HG03139 (cell line): ENCODE measurements around the gene NFRKB.

ENCODE experiments used
- ATAC-seq: cut with Tn5 transposase; IDR thresholded peaks from one replicate; pipeline ENCODE4 v1.9.1; 2021; ENCODE audit not compliant: unreplicated experiment

NFRKB gene

DNA sequence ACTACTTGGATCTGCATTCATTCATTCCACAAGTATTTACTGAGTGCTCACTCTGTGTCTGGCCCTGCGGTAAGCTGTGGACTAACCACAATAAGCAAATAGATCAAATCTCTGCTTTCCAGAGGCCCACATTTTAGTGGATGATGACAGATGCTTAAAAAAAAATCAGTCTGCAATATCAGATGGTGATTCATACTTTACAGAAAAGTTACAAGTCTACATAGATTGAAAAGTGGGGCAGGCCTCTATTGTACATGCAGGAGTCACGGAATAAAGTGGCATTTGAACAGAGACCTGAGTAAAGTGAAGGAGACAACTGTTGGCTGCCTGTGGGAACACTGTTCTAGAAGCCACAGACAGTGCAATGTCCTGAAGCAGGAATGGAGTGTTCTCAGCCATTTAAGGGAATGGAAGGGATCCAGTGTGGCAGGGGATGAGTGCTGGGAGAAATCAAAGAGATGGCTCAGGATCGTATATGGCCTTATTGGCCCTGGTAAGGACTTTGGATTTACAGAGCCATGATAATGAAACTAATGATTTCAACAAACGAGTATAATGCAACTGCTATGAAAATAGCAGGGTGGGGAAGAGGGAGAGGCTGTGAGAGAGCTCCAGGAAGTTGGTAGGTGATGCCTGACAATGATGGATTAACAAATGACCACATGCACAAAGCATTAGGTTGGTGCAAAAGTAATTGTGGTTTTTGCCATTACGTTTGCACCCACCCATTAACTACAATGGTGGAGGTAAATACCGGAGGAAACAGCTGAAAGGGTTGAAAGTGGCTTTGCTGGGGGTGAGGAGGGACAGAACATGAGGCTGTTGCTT, 48.7 kb downstream of the NFRKB start:
- no peak for ATAC-seq
